A673 (cell line): ENCODE measurements around the gene NPHP4.

Source experiments
- EZH2 ChIP-seq: fragments of 200-600 bp; sonication (generic); IDR thresholded peaks from 2 replicates; pipeline ENCODE4 v1.6.1; 2017; ENCODE audit warnings: borderline replicate concordance, low read depth, mild to moderate bottlenecking, mixed read lengths, antibody characterized with exemption, low read length; ENCODE audit not compliant: poor library complexity, severe bottlenecking
- TF ChIP-seq, protein P1 (sequence below): fragments of 300-800, 200-600 bp; sonication (generic); conservative IDR thresholded peaks from 2 replicates; pipeline ENCODE4 v1.5.1; 2017; ENCODE audit warnings: low read depth, mild to moderate bottlenecking, antibody characterized with exemption, low read length, moderate library complexity, mixed read lengths

DNA sequence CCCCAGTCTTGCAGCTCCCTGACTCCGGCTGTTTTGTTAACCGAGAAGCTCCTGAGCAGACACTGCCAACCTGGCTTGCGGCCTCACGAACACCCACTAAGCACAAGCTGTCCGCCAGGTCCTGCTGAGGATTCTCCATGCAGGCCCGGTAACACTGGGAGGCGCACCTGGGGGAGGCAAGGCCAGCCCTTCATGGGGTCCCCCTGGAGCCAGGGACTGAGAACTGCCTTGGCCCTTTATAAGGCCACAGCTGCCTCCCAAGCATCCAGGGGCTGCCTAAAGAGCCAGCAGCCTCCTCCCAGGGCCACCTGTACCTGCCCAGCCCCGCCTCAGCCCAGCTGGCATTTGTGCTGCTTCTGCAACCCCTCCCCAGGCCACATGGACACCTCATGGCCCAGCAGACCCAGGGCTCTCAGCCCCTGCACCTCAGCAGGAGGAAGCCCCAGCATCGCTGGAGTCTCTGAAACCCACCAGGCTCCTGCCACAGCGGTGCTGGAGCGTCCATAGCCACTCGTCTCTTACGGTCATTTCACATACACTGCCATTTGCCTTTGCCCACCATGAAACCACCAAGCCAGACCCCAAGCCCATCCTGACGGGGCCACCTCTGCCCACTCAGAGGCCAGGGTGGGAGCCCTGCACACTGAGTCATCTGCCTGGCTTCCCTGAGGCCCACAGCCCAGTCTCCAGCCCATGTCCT is 82.5 kb downstream of the NPHP4 start:
- TF ChIP-seq, protein P1, sequence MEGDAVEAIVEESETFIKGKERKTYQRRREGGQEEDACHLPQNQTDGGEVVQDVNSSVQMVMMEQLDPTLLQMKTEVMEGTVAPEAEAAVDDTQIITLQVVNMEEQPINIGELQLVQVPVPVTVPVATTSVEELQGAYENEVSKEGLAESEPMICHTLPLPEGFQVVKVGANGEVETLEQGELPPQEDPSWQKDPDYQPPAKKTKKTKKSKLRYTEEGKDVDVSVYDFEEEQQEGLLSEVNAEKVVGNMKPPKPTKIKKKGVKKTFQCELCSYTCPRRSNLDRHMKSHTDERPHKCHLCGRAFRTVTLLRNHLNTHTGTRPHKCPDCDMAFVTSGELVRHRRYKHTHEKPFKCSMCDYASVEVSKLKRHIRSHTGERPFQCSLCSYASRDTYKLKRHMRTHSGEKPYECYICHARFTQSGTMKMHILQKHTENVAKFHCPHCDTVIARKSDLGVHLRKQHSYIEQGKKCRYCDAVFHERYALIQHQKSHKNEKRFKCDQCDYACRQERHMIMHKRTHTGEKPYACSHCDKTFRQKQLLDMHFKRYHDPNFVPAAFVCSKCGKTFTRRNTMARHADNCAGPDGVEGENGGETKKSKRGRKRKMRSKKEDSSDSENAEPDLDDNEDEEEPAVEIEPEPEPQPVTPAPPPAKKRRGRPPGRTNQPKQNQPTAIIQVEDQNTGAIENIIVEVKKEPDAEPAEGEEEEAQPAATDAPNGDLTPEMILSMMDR = no peak
- TF ChIP-seq EZH2 = no peak
